MM.1S (cell line): ENCODE data around the gene DLG4.

Source experiments
- EZH2 ChIP-seq: fragments of 300-600 bp; sonication (generic); optimal IDR thresholded peaks from 2 replicates; pipeline ENCODE3; 2017; ENCODE audit warnings: low read depth, mild to moderate bottlenecking, antibody characterized with exemption, low read length, mixed read lengths
- TF ChIP-seq, protein P1 (sequence below): fragments of 300-600 bp; sonication (generic); IDR thresholded peaks from 2 replicates; pipeline ENCODE4 v1.5.1; 2016; ENCODE audit warnings: antibody characterized with exemption, low read length, mixed read lengths

GRCh38 chr17:7266784-7267183, 47.1 kb upstream of the DLG4 start:
- TF ChIP-seq, protein P1, sequence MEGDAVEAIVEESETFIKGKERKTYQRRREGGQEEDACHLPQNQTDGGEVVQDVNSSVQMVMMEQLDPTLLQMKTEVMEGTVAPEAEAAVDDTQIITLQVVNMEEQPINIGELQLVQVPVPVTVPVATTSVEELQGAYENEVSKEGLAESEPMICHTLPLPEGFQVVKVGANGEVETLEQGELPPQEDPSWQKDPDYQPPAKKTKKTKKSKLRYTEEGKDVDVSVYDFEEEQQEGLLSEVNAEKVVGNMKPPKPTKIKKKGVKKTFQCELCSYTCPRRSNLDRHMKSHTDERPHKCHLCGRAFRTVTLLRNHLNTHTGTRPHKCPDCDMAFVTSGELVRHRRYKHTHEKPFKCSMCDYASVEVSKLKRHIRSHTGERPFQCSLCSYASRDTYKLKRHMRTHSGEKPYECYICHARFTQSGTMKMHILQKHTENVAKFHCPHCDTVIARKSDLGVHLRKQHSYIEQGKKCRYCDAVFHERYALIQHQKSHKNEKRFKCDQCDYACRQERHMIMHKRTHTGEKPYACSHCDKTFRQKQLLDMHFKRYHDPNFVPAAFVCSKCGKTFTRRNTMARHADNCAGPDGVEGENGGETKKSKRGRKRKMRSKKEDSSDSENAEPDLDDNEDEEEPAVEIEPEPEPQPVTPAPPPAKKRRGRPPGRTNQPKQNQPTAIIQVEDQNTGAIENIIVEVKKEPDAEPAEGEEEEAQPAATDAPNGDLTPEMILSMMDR, result no peak
- no peak for TF ChIP-seq EZH2
